Bone marrow (tissue), 2 donors: ENCODE results near the gene RAPGEF4.

Source experiments
- DNase-seq, 2 donors: peaks; one replicate each; lab custom pipeline; 2025; lab: John Stamatoyannopoulos, UW

Gene RAPGEF4

DNA sequence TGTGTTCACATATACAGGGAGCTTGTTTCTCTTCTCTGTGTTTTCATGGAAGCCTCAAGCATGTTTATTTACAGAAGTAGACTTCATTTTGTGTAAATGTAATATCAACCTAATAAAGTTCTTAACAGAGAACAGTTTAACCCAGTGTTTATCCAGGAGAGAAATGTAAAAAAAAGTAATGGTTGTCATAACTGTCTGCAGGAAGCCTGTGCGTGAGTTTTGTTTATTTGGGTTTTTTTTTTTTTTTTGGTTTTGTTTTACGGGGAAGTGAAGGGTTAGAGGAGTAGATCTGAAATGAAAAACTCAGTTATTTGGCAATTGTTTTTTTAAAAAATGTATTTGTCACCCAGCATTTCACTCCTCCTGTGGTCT lies 124.7 kb downstream of the RAPGEF4 start:
- no peak for DNase-seq

DNA sequence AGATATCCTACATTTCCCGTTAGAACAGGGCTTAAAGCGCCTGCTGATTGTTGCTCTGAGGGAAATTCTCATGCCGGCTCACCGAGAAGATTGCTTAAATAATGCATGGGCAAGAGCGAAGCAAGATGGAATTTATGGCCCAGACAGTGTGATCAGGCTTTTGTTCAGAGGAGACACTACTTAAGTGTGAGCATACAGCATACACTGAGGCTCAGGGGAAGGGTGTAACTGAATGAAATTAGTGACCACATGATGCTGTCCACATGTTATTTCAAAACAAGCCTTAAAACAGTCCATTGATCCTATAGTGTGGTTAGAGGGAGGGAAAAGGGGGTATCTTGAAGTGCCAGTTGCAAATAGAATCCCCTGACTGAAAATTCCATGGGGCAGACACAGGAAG lies 125.5 kb downstream of the RAPGEF4 start:
- DNase-seq, result no peak

DNA sequence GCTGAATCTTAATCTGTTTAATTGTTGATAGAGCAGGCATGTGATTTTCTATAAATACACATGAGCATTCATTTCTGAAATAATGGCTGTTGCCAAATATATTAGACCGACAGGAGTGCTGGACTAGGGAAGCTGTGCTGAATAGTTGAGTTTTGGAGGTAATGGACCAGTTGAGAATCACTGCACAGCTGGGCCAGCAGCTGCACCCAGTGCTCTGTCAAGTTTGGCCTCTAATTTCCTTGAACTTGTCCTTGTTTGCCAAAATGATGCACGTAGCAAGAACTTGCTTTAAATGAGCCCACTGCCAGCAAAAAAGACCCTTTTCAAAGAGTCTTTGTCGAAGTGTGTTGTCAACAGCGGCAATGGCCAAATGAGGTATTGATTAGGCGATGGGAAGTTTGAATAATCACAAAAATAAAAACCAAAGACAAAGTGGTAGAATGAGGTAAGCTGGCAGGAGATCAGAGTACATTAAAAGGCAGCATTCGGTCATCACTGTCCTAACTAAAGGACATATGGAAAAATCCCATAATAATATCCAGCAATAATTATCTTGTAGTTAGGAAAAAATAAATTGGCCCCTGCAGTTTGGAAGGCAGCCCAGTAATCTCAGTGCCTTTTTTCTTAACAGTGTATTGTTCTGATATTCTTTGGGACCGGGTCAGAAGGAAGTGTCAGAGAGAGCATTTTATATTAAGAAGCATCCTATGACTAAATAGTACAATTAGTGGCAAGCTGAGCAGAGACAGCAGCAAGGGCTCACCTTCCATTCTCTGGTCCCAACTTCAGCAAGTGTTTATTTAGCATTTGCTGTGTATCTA lies 126.2 kb downstream of the RAPGEF4 start:
- no peak for DNase-seq

DNA sequence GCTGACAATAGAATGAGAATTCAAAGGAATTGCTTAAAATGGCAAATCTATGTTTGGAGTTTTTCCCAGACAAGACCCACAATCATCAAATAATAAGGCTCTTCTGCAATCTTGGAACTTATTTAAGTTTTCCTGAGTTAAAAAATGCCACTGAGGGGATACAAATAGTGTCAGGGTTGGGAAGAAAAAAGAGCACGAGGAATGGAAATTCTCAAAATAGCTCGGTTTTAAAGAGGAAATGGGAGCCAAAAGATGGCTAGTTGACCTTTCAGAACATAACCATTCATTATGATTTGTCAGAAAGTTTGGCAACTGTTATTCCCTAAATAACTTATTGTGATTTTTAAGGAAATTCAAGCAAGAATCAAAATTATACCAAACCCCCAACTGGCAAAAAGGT lies 127.7 kb downstream of the RAPGEF4 start:
- DNase-seq, result no peak

DNA sequence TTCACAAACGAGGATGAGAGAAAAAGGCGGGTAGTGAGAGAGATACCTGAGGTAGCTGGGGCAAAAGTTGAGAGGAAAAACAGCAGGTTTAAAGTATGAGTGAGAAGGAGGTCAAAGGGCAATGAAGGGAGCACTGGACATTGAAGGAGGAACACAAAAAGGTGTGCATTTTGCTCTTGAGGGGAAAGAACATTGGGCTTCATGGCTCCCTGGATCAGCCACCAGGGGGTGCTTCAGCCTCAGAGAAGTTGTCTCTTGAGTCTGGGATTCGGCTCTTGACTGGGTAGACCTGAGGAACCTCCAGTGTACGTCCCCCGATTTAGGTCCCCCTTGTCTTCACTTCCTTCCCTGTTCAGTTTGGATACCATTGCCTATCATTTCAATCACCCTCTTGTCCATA lies 128.5 kb downstream of the RAPGEF4 start:
- no peak for DNase-seq

DNA sequence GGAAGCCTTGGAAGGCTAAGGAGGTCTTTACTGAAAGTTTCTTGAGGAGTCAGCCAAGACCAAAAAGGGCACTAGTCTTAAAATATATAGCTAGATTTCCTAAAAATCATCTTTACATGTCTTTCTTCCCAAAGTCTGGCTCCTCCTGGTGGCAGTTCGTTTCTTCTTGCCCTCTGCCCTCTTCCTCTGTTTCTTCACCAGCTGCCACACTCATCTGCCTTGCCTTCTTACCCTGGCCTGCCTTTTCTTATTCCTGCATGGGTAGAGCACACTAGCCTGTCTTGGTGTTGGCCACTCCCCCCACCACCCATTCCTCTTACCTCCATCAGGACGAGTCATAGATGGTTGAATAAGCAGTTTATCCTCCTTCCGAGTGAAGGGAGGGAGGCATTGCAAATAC lies 129.8 kb downstream of the RAPGEF4 start:
- DNase-seq, result no peak

DNA sequence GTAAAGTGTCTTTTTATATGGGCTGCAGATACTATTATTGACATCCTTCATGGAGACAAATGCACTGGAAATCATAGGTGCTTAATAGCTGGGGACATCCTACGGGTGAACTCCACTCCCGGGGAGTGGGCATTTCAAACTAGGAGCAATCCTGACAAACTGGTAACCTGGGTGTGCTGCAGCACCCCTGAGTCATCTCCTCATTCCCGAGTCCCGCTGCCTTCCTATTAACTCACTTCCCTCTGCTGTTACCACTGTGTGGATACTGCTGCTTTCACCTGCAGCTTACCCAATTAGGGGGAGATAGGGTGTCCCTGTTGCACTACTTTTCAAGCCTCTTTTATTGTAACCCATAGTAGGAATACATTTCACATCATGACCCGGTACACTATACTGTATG lies 134.2 kb downstream of the RAPGEF4 start:
- no peak for DNase-seq

DNA sequence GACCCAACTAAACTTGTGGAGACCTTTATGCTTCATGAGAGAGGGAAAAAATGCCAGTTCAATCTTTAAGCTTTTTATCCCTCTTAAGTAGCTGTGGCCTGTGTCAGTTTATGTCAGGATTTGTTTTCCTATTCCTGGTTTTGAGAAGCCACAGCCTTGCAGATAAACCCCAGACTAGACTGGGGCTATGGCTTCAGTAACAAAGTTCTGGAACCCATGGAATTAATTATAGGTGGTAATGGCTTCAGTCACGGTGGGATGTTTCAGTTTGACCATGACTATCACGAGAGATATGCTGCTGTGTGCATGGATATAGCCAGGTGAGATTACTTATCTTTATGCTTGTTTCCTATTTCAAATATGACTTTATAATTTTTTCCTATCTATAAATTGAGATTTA lies 134.8 kb downstream of the RAPGEF4 start:
- no peak for DNase-seq

DNA sequence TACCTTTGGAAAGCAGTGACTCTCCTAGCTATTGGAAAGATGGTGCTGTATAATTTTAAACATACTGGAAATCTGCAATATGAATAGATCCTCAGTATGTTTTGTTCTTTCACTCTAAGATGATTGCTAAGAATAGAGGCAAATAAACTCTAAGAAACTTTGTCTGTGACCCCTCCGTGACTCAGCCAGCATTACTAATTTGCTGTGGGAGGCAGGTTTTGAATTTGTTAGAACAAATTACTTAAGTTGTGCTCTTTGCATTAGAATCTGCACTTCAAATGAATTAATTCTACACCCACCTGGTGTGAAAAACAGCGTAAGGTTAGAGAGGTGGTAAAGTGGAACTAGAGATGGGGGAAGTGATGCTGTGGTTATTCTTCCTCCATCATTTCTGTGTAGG lies 142.2 kb downstream of the RAPGEF4 start:
- no peak for DNase-seq

DNA sequence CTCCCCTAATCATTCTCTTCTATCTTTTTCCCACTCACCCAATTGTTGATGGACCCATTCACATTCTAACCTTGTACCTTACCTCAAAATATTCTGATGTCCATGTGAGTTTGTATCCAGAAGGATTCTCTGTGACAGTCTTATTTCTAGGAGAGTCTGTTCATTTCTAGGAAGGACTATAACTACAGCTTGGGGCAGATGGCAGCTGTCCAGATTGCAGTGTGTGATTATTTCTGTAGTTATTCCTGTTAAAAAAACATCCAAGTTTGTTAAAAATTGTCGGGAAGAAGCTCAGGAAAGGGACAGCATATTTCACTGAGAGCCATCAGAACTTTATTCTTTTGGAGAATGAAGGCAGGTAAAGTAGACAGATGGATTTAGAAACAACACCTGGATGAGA lies 142.6 kb downstream of the RAPGEF4 start:
- DNase-seq, result no peak

DNA sequence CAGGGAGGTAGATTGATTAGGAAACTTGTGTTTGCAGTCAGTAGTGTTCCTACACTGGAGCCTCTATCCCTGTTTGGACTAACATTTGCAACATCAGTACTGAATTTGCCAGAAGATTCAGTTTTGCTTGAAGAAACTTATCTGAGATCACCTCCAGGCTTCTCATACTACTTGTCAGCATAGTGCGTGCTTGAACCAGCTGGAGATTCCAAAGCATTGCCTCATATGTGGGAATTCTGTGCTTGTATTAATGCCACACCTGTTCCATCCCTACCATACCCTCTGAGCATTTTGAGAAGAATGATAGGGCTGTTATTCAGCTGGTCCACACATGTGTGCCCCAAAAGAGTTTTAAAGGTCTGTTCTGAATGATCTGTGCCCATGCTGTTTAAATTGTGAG lies 148.7 kb downstream of the RAPGEF4 start:
- no peak for DNase-seq

DNA sequence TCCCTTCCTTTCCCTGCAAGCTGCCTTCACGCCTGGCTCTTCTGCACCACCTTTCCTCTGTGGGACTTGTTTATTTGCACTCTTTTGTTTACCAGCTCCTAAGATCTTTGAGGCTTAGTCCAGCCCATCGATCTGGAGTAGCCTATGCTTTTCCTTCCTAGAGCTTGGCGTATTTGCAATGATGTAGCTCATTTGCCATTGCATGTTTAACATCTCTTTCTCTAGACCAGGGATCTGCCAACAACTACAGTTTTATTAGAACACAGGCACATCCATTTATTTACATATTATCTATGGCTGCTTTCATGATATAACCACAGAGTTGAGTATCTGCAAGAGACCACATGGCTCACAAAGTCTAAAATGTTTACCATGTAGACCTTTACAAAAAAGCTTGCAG lies 150.4 kb downstream of the RAPGEF4 start:
- DNase-seq, result no peak

DNA sequence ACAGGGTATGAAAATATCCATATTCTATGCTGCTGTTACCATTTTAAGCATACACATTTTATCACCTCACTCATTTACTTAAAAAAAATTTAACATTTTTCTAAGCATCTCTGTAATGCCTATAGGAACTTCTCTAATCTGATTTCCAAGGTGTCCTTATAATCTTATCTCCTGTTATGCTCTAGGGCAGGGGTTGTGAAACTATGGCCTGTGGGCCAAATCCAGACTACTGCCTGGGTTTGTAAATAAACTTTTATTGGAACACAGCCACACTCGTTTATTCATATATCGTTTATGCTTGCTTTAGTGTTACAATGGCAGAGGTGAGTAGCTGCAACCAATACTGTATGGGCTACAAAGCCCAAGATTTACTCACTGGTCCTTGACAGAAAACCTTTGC lies 151.6 kb downstream of the RAPGEF4 start:
- no peak for DNase-seq

DNA sequence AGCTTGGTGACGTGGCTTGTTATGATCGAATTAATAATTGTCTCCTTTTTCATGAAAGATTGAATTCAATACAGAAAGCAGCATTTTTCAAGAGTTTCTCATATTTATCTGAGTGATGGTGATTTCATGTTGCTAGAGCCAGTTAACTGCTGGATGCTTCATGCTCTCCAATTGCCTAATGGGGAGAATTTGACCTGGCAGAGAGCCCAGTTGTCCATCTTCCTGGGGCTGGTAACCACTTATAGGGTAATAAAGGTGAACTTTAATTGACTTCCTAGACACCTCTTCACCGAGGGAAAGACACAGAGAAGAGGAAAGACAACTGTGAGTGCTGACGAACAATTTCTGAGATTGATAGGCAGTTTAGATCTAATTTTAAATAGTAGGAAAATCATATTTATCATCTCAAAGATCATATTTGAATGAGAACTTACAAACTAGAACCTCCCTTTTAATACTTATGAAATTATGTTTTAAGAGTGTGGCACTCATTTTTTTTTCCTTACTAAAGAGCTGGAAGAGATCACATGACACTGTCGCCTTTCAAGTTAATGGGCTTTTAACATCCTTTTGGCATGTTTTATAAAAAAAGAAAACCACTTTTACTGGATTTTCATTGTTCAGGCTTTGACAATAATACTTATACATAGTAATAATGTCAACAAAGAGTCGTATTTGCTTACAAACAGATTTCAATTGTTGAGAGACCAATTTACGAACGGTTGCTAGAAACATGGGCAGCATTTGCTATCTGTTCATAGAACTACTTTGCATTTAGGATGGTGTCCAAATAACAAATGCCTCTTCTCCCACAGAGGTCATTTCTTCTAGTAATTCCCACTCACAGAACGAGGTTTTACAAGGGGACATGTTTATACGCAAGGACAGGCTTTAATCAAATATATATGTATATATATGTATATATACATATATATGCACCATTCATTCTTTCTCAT lies 153.3 kb downstream of the RAPGEF4 start:
- DNase-seq, result no peak

DNA sequence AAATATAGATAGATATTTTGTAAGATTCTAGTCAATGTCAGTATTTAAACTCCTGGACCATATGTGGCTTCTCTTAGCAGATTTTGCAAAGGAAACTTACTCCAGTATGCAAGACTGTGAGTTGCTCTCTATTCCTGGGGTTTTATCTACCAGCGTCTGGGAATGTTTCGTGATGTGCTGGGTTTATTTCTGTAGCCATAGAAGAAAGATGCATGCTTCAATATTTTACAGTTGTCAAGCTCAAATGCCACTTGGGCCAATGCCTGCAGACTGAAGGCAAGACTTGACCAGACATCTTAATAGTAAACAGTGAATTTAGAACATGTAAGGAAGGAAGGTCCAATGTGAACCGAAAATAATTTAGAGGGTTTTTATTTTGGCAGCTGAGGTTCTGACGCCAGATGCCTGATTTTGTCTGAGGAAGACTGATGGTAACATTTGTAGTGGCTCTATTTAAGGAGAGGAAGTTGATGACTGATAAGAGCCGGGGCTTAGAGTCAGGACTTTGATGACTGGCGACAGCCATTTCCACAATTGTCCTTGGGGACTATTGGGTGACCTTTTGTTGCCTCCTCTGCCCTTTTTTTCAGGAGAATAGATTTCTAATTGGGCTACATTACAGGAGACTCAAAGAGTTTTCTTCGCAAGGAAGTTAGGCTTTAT lies 154.3 kb downstream of the RAPGEF4 start:
- no peak for DNase-seq

DNA sequence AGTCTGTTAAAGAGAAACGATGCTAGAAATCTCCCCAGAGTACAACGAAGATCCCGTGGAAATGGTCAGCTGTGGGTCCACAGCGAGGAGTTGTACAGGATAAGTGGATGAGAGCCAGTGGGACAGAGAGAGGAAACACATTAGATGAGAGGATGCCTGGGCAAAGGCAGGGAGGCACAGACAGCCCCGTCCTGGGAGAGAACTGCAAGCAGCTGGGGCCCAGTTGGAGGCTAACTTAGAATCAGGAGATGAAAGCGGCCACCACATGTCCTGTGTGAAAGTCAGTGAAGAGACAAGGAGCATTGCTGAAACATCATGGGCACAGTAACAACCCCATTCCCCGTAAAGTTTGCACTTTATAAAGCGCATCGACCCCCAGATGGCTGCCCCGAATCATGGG lies 157.5 kb downstream of the RAPGEF4 start:
- DNase-seq, result no peak

DNA sequence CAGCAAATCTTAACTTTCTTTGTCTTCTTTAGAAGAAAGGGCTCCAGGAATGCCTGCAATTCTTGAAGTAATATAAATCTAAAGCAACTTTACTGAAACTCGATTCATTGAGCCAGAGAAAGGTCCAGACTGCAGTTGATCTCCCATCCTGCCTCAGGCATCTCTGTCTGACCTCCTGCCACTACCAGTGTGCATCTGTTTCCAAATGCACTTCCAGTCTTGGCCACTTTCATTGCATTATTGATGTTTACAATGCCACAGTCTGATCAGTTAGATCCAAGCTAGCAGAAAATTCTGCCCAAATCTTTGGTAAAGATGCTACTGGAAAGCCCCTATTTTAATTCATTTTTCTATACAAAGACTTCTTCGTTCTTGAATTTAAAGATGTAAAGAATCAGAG lies 158.0 kb downstream of the RAPGEF4 start:
- no peak for DNase-seq

DNA sequence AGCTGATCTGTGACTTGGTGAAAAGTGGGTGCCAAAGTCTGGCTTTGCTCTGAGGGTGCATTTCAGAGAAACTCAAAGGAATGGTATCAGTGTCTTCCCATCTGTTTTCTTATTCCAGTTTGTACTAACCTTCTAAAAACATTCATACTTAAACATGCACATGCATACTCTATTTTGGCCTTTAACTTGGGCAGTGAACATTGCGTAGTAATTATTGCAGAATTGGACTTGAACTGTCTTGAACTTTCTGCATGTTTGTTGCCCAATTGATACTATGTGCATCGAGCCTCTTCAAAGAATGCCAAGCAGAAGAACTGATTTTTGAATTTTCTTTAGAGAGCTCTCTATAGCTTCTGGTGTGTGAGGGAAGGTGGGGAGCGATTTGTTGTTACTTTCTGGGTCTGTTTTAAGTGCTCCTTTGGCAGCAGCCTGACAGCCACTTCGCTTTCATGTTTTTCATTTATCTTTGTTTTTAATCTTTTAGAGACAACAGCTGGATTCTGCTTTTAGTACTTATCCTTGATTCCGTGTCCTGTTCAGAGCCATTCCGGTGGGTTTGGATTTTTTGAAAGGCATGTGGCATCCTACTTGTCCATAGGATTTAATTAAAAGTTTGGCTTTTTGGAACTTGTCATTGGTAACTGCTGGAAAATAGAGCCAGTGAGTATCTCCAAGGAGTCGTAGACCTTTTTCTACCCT lies 159.2 kb downstream of the RAPGEF4 start:
- no peak for DNase-seq

DNA sequence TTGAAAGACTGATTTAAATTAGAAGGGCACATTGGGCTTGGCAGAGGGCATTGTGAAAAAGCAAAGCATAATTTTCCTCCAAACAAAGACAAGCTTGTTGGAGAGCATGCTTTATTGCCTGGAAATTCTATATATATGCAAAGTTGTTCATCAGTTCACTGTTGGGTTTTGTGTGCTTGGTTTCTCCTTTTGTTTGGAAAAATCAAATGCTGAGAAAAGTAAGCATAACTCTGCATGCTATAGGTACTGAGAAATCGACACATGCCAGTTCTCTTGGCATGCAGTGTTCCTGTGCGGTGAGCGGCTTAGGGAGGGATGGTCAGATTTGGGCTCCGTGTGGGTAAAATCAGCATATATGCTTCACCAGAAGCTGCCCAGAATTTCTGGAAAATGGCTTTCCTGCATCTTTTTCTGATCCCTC lies 161.0 kb downstream of the RAPGEF4 start:
- DNase-seq, result no peak

DNA sequence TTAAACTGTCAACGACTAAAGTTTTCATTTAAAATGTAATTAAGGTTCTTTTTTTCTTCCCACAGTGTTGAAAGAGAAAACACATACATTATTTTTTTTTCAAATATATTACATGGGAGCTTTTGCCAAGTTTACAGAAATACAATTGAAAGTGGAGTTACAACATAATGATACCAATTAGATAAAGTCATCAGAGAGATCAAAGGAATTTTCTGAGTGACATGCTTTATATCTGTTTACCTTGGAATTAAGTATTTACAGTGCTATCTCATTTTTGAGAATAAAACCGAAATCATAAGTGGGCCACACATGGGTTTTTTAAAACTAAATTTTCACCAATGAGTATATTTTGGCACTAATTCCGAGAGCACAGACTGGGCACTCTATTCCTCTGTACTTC lies 165.2 kb downstream of the RAPGEF4 start:
- DNase-seq, result no peak

DNA sequence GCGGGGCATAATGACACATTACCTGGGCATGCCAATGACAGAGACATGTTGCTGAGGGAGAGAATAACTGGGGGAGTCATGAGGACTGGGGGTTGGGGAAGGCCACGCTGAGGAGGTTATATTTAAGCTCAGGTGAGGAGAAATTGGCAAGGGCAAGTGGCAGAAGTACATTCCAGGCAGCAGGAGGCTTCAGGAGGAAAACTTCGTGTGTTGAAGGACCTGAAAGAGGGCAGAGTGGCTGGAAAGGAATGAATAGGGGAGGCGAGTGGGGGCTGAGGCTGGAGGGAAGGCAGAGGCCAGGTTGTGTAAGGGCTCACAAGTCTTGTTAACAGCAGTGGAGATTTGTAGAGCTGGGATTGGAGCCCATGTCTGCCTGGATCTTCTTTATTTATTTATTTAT lies 166.3 kb downstream of the RAPGEF4 start:
- DNase-seq, result no peak

DNA sequence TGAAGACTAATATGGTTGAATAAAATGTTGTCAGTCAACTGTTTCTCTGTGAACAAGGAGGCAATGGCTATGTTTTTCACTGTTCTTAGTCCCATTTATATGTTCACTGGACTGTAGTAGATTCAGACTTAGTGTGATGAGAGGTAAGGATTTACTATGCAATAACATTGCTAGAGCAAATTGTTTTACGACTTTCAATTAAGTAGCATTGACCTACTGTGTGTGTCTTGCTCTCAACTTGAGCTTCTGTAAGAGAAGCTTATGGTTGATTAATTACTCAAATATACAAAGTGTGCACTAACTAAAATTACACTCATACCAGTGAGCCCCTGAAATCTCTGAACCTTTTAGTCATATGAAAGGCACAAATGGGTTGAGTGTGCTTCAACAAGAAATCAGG lies 168.6 kb downstream of the RAPGEF4 start:
- no peak for DNase-seq
